Measurements from ENCODE around the gene FPR1.

GRCh38 chr19:51706885-51707284 lies 44.8 kb downstream of the FPR1 start:
- TF ChIP-seq EZH2phosphoT487 (IDR thresholded peaks at IDR 0.05; ENCODE audit: insufficient read depth, low read depth) (no peak), EZH2 (IDR thresholded peaks at IDR 0.05; ENCODE audit: insufficient read depth, poor library complexity, severe bottlenecking) (no peak)

Measured in GM23248 (cell line).